Neural cell (in vitro differentiated cells): ENCODE results near the gene PTPRB. TPM values are rescaled to one million over a fixed set of nuclear protein-coding genes. Genes with fewer than 3 reads are reported as not detected.

Source experiments
- H2AFZ ChIP-seq: fragments of 200-600, 300-800 bp; sonication (generic), shearing (Covaris generic); 2 replicates; pipeline ENCODE4 v1.6.0; 2014; ENCODE audit warnings: low read depth, mild to moderate bottlenecking, antibody characterized with exemption, low read length, moderate library complexity
- H3F3A ChIP-seq: fragments of 200-600 bp; shearing (Covaris generic); 2 replicates; pipeline ENCODE4 v1.6.1; 2016; ENCODE audit warnings: mild to moderate bottlenecking, moderate library complexity, mixed read lengths, antibody characterized with exemption, low read length; ENCODE audit not compliant: insufficient read depth, poor library complexity, severe bottlenecking
- H3K27ac ChIP-seq: fragments of 200-600, 300-800 bp; sonication (generic), shearing (Covaris generic); 2 replicates; pipeline ENCODE4 v1.5.1; 2014; ENCODE audit warnings: mild to moderate bottlenecking, low read length, moderate library complexity
- H3K27me3 ChIP-seq: fragments of 300-800, 200-600 bp; sonication (generic), shearing (Covaris generic); 2 replicates; pipeline ENCODE4 v1.6.0; 2014; ENCODE audit warnings: mild to moderate bottlenecking, low read depth, low read length, moderate library complexity; ENCODE audit not compliant: insufficient read depth
- H3K36me3 ChIP-seq: fragments of 300-800, 200-600 bp; sonication (generic), shearing (Covaris generic); 2 replicates; pipeline ENCODE4 v1.5.1; 2014; ENCODE audit warnings: mild to moderate bottlenecking, antibody characterized with exemption, low read length, moderate library complexity; ENCODE audit not compliant: insufficient read depth
- H3K4me2 ChIP-seq: fragments of 300-800, 200-600 bp; sonication (generic), shearing (Covaris generic); 2 replicates; pipeline ENCODE4 v1.6.0; 2014; ENCODE audit warnings: mild to moderate bottlenecking, low read length
- H3K4me3 ChIP-seq: fragments of 300-800, 200-600 bp; sonication (generic), shearing (Covaris generic); 2 replicates; pipeline ENCODE4 v1.5.1; 2014; ENCODE audit warnings: mild to moderate bottlenecking, low read length, moderate library complexity
- H3K79me2 ChIP-seq: fragments of 200-600 bp; shearing (Covaris generic); replicated peaks from 2 replicates; pipeline ENCODE4 v1.6.0; 2014; ENCODE audit warnings: mild to moderate bottlenecking, low read length, moderate library complexity; ENCODE audit not compliant: insufficient read depth
- H3K9ac ChIP-seq: fragments of 300-800, 200-600 bp; sonication (generic), shearing (Covaris generic); 2 replicates; pipeline ENCODE4 v1.6.1; 2016; ENCODE audit warnings: mild to moderate bottlenecking, low read length, mixed read lengths
- H3K9me2 ChIP-seq: fragments of 200-600 bp; shearing (Covaris generic); 2 replicates; pipeline ENCODE4 v1.6.1; 2016; ENCODE audit warnings: mild to moderate bottlenecking, low read length, mixed read lengths; ENCODE audit not compliant: insufficient read depth
- H3K9me3 ChIP-seq: fragments of 200-600, 300-800 bp; sonication (generic), shearing (Covaris generic); 2 replicates; pipeline ENCODE4 v1.6.1; 2016; ENCODE audit warnings: mild to moderate bottlenecking, mixed run types, low read length, moderate library complexity, mixed read lengths
- H4K20me1 ChIP-seq: fragments of 200-600 bp; shearing (Covaris generic); 2 replicates; pipeline ENCODE4 v1.6.1; 2016; ENCODE audit warnings: mild to moderate bottlenecking, mixed run types; ENCODE audit not compliant: insufficient read depth
- EP300 ChIP-seq: fragments of 450-650 bp; conservative IDR thresholded peaks from 2 replicates; pipeline ENCODE4 v1.6.1; 2014; ENCODE audit warnings: antibody characterized with exemption, mild to moderate bottlenecking, moderate library complexity; ENCODE audit not compliant: poor library complexity, severe bottlenecking
- EZH2 ChIP-seq: fragments of 200-600, 300-800 bp; shearing (Covaris generic), sonication (generic); IDR thresholded peaks from 2 replicates; pipeline ENCODE4 v1.6.1; 2014; ENCODE audit warnings: antibody characterized with exemption, low read length, borderline replicate concordance, mild to moderate bottlenecking; ENCODE audit not compliant: insufficient read depth, poor library complexity, severe bottlenecking
- MXI1 ChIP-seq: fragments of 450-650 bp; conservative IDR thresholded peaks from 2 replicates; pipeline ENCODE4 v1.6.1; 2014; ENCODE audit warnings: antibody characterized with exemption, mild to moderate bottlenecking; ENCODE audit not compliant: poor library complexity, severe bottlenecking
- POLR2AphosphoS5 ChIP-seq: IDR thresholded peaks from 2 replicates; pipeline ENCODE4 v1.6.1; 2012
- RAD21 ChIP-seq: fragments of 450-650 bp; conservative IDR thresholded peaks from 2 replicates; pipeline ENCODE4 v1.6.1; 2014; ENCODE audit warnings: antibody characterized with exemption, mild to moderate bottlenecking, moderate library complexity
- SMC3 ChIP-seq: fragments of 450-650 bp; conservative IDR thresholded peaks from 2 replicates; pipeline ENCODE4 v1.6.1; 2014; ENCODE audit warnings: antibody characterized with exemption, mild to moderate bottlenecking, moderate library complexity; ENCODE audit not compliant: poor library complexity
- TAF1 ChIP-seq: IDR thresholded peaks from 2 replicates; pipeline ENCODE4 v1.6.1; 2012; ENCODE audit warnings: low read depth
- polyA plus RNA-seq: library from polyadenylated mRNA; depleted of rRNA; stranded (reverse); fragments of >200 nt; gene quantifications from 2 replicates; pipeline ENCODE4 v1.2.3, GENCODE V29; 2014
- TF ChIP-seq, protein P1 (sequence below): fragments of 450-650 bp; IDR thresholded peaks from 2 replicates; pipeline ENCODE4 v1.5.1; 2014; ENCODE audit warnings: antibody characterized with exemption, mild to moderate bottlenecking, moderate library complexity; ENCODE audit not compliant: poor library complexity, severe bottlenecking
- TF ChIP-seq, protein P2 (sequence below): IDR thresholded peaks from 2 replicates; pipeline ENCODE4 v1.6.1; 2012; ENCODE audit warnings: borderline replicate concordance

The PTPRB gene
- polyA plus RNA-seq, 1 donor from 2014 or later: 0.26 TPM

DNA sequence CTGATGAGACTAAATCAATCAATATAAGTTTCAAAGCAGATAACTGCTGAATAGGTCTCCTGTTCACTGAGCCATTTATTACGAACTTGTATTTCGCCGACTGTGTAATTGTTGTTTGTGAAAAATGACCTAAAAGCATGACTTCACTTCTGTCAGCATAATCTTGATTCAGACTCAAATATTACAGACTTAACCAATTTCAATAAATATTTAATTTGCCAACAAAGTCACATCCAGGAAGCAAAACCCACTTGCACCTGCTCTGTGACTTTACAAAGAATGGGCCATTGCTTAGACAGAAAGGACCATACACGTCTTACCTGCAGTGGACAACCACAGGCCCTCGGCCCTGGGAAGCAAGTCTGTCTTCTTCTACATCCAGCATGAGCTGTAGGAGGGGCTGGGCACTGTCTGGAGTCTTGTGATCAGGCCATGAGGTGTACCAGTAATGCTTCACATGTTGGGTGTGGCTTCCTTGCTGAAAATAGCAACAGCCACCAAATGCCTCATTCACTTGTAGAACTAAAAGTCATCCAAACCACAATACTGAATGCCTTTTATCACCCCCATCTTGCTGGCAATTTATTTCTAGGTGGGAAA, 23.5 kb upstream of the PTPRB start:
- Histone ChIP-seq H3K9ac (no peak overlapping the region), H3K27me3 (no peaks in the 10 kb centered on the region), H4K20me1 (no peaks in the 10 kb centered on the region), H3F3A (no peaks in the 10 kb centered on the region), H3K79me2 (no peaks in the 10 kb centered on the region), H3K9me2 (no peaks in the 10 kb centered on the region), H3K9me3 (no peaks in the 10 kb centered on the region), H2AFZ (no peak overlapping the region), H3K4me2 (no peak overlapping the region), H3K4me3 (no peak overlapping the region), H3K27ac (no peak overlapping the region), H3K36me3 (no peaks in the 10 kb centered on the region)
- no peak for TF ChIP-seq RAD21
- TF ChIP-seq POLR2AphosphoS5: no peak
- no peak for TF ChIP-seq TAF1
- TF ChIP-seq EP300: no peak
- TF ChIP-seq EZH2: no peak
- TF ChIP-seq, protein P1, sequence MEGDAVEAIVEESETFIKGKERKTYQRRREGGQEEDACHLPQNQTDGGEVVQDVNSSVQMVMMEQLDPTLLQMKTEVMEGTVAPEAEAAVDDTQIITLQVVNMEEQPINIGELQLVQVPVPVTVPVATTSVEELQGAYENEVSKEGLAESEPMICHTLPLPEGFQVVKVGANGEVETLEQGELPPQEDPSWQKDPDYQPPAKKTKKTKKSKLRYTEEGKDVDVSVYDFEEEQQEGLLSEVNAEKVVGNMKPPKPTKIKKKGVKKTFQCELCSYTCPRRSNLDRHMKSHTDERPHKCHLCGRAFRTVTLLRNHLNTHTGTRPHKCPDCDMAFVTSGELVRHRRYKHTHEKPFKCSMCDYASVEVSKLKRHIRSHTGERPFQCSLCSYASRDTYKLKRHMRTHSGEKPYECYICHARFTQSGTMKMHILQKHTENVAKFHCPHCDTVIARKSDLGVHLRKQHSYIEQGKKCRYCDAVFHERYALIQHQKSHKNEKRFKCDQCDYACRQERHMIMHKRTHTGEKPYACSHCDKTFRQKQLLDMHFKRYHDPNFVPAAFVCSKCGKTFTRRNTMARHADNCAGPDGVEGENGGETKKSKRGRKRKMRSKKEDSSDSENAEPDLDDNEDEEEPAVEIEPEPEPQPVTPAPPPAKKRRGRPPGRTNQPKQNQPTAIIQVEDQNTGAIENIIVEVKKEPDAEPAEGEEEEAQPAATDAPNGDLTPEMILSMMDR: no peak
- TF ChIP-seq, protein P2, sequence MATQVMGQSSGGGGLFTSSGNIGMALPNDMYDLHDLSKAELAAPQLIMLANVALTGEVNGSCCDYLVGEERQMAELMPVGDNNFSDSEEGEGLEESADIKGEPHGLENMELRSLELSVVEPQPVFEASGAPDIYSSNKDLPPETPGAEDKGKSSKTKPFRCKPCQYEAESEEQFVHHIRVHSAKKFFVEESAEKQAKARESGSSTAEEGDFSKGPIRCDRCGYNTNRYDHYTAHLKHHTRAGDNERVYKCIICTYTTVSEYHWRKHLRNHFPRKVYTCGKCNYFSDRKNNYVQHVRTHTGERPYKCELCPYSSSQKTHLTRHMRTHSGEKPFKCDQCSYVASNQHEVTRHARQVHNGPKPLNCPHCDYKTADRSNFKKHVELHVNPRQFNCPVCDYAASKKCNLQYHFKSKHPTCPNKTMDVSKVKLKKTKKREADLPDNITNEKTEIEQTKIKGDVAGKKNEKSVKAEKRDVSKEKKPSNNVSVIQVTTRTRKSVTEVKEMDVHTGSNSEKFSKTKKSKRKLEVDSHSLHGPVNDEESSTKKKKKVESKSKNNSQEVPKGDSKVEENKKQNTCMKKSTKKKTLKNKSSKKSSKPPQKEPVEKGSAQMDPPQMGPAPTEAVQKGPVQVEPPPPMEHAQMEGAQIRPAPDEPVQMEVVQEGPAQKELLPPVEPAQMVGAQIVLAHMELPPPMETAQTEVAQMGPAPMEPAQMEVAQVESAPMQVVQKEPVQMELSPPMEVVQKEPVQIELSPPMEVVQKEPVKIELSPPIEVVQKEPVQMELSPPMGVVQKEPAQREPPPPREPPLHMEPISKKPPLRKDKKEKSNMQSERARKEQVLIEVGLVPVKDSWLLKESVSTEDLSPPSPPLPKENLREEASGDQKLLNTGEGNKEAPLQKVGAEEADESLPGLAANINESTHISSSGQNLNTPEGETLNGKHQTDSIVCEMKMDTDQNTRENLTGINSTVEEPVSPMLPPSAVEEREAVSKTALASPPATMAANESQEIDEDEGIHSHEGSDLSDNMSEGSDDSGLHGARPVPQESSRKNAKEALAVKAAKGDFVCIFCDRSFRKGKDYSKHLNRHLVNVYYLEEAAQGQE: no peak
- TF ChIP-seq MXI1: no peak
- TF ChIP-seq SMC3: no peak

DNA sequence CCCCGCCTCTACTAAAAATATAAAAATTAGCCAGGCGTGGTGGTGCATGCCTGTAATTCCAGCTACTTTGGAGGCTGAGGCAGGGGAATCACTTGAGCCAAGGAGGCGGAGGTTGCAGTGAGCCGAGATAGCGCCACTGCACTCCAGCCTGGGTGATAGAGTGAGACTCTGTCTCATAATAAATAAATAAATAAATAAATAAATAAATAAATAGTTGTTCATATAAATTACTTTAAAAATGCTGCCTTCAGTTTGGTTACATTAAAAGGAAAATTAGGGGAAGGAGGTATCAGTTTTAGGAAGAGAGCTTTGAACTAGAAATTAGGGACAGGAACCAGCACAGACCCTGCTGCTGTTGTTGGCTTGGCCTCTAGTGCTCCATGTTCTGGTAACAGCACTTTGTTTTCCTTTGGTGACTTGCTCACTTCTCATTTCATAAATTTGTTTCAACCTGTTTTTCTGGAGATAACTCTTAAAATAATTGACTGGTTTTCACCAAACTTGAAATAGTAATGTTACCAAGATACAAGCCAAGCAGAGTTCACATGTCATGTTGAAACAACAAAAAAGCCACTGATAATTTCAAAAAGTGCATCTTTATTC, 22.9 kb upstream of the PTPRB start:
- Histone ChIP-seq H3K27ac (no peak overlapping the region), H3K36me3 (no peaks in the 10 kb centered on the region), H3K27me3 (no peaks in the 10 kb centered on the region), H4K20me1 (no peaks in the 10 kb centered on the region), H3K4me3 (no peak overlapping the region), H2AFZ (no peak overlapping the region), H3K9me3 (no peaks in the 10 kb centered on the region), H3F3A (no peaks in the 10 kb centered on the region), H3K9ac (no peak overlapping the region), H3K79me2 (no peaks in the 10 kb centered on the region), H3K4me2 (no peak overlapping the region), H3K9me2 (no peaks in the 10 kb centered on the region)
- no peak for TF ChIP-seq EP300
- no peak for TF ChIP-seq POLR2AphosphoS5
- TF ChIP-seq, protein P2: no peak
- TF ChIP-seq SMC3: no peak
- TF ChIP-seq, protein P1: no peak
